HCT116 (cell line): Measurements from ENCODE around the gene SYNE2. TPM values are rescaled to one million over a fixed set of nuclear protein-coding genes. Genes with fewer than 3 reads are reported as not detected.

ENCODE experiments used
- ATAC-seq: fragments of 200-7000 bp; cut with Tn5 transposase; 2 replicates; pipeline ENCODE4 v1.9.1; 2020; ENCODE audit warnings: mild to moderate bottlenecking, moderate library complexity
- BruUV-seq: library from RNA; stranded (reverse); fragments of 400-500 nt; replicated peaks from 2 replicates; lab custom pipeline; 2021; lab: Mats Ljungman, UMichigan
- CTCF ChIA-PET: fragments of 300-600 bp; sonication (Branson Sonifier 250); formaldehyde crosslinking; loops from one replicate; lab custom pipeline; 2021; ENCODE audit warnings: antibody characterized with exemption; lab: Charles Lee
- POLR2A ChIA-PET: fragments of 300-600, 350-600 bp; sonication (Branson Sonifier 250); formaldehyde crosslinking; loops from one replicate; lab custom pipeline; 2021; ENCODE audit warnings: antibody characterized with exemption; lab: Charles Lee
- RAD21 ChIA-PET, 2 experiments: fragments of 300-600 bp; sonication (Branson Sonifier 250); formaldehyde crosslinking; loops; one replicate each; lab custom pipeline; 2023; ENCODE audit warnings: low total read pairs in 2 of 2; ENCODE audit not compliant: uncharacterized antibody in 2 of 2, unreplicated experiment in 2 of 2, low non-redundant PET in 1 of 2; lab: Charles Lee
- DNase-seq: peaks from one replicate; pipeline ENCODE4 v3.0.0-alpha.2; 2010; ENCODE audit warnings: low read depth, low spot score
- H2AFZ ChIP-seq: fragments of 200-600 bp; shearing (Covaris generic), sonication (generic); 2 replicates; pipeline ENCODE4 v1.6.1; 2017; ENCODE audit warnings: low read depth, mixed run types, mixed read lengths, antibody characterized with exemption, low read length; ENCODE audit not compliant: poor library complexity, severe bottlenecking
- H3K27ac ChIP-seq: 2 replicates; pipeline ENCODE4 v1.5.1; 2012; ENCODE audit warnings: low read depth, low read length
- H3K27me3 ChIP-seq: fragments of 200-600 bp; sonication (generic); 2 replicates; pipeline ENCODE4 v1.6.1; 2016; ENCODE audit warnings: mixed run types, low read length, mixed read lengths; ENCODE audit not compliant: insufficient read depth
- H3K36me3 ChIP-seq, 2 experiments: fragments of 200-500 bp in 1 of 2; fragments of 200-600 bp in 1 of 2; sonication (Bioruptor generic) in 1 of 2; sonication (generic) in 1 of 2; 2 replicates each; pipeline versions ENCODE4 v1.5.1 to v1.6.1; 2014 to 2016; ENCODE audit warnings: low read length in 2 of 2, inconsistent platforms in 1 of 2, mixed read lengths in 1 of 2, mixed run types in 1 of 2; ENCODE audit not compliant: insufficient read depth in 2 of 2, control insufficient read depth in 1 of 2
- H3K4me1 ChIP-seq, 2 experiments: fragments of 200-600 bp in 1 of 2; sonication (generic) in 1 of 2; 2 replicates each; pipeline versions ENCODE4 v1.5.1 to v1.6.1; 2012 to 2017; ENCODE audit warnings: low read length in 2 of 2, inconsistent platforms in 1 of 2, mild to moderate bottlenecking in 1 of 2, mixed read lengths in 1 of 2, mixed run types in 1 of 2, moderate library complexity in 1 of 2; ENCODE audit not compliant: insufficient read depth in 2 of 2, control insufficient read depth in 1 of 2
- H3K4me2 ChIP-seq: fragments of 200-600 bp; sonication (generic); 2 replicates; pipeline ENCODE4 v1.6.1; 2017; ENCODE audit warnings: mixed run types, low read length, mixed read lengths
- H3K4me3 ChIP-seq, 2 experiments: fragments of 200-600 bp in 1 of 2; sonication (generic) in 1 of 2; replicated peaks in 1 of 2; 2 replicates each; pipeline ENCODE4 v1.5.1; 2011 to 2016; ENCODE audit warnings: low read length in 2 of 2, control low read depth in 1 of 2, low read depth in 1 of 2, mild to moderate bottlenecking in 1 of 2, mixed read lengths in 1 of 2, mixed run types in 1 of 2
- H3K79me2 ChIP-seq: fragments of 200-600 bp; sonication (generic); 2 replicates; pipeline ENCODE4 v1.6.1; 2017; ENCODE audit warnings: mild to moderate bottlenecking, mixed run types, low read length, moderate library complexity, mixed read lengths; ENCODE audit not compliant: insufficient read depth
- H3K9ac ChIP-seq: fragments of 200-600 bp; sonication (generic); 2 replicates; pipeline ENCODE4 v1.6.1; 2016; ENCODE audit warnings: low read length, mixed read lengths
- H3K9me2 ChIP-seq: fragments of 200-600 bp; sonication (generic), shearing (Covaris generic); 2 replicates; pipeline ENCODE4 v1.6.1; 2017; ENCODE audit warnings: mixed run types, mild to moderate bottlenecking, moderate library complexity; ENCODE audit not compliant: insufficient read depth
- H3K9me3 ChIP-seq, 2 experiments: fragments of 200-500 bp in 1 of 2; fragments of 200-600 bp in 1 of 2; sonication (Bioruptor generic) in 1 of 2; sonication (generic) in 1 of 2; 2 replicates each; pipeline ENCODE4 v1.6.1; 2014 to 2017; ENCODE audit warnings: low read length in 2 of 2, mixed read lengths in 2 of 2, inconsistent platforms in 1 of 2, low read depth in 1 of 2, mild to moderate bottlenecking in 1 of 2, mixed run types in 1 of 2, moderate library complexity in 1 of 2; ENCODE audit not compliant: control insufficient read depth in 1 of 2, insufficient read depth in 1 of 2
- H4K20me1 ChIP-seq: fragments of 200-600 bp; sonication (generic), shearing (Covaris generic); 2 replicates; pipeline ENCODE4 v1.6.1; 2017; ENCODE audit warnings: mixed run types, mild to moderate bottlenecking, moderate library complexity; ENCODE audit not compliant: insufficient read depth
- CEBPB ChIP-seq: IDR thresholded peaks from 2 replicates; pipeline ENCODE4 v1.6.1; 2012; ENCODE audit warnings: low read depth
- EGR1 ChIP-seq: IDR thresholded peaks from 2 replicates; pipeline ENCODE4 v1.6.1; 2012; ENCODE audit warnings: low read depth
- ELF1 ChIP-seq: IDR thresholded peaks from 2 replicates; pipeline ENCODE4 v1.6.1; 2012; ENCODE audit warnings: low read depth, borderline replicate concordance
- EZH2 ChIP-seq: fragments of 200-600 bp; sonication (generic); IDR thresholded peaks from 2 replicates; pipeline ENCODE4 v1.6.1; 2017; ENCODE audit warnings: antibody characterized with exemption, mixed run types
- EZH2phosphoT487 ChIP-seq: fragments of 200-600 bp; IDR thresholded peaks from 2 replicates; pipeline ENCODE4 v1.6.1; 2018; ENCODE audit warnings: antibody characterized with exemption, borderline replicate concordance
- POLR2A ChIP-seq: IDR thresholded peaks from 2 replicates; pipeline ENCODE4 v1.7.0; 2011; ENCODE audit warnings: borderline replicate concordance; ENCODE audit not compliant: insufficient read depth, insufficient read length; ENCODE audit errors: extremely low read depth
- POLR2AphosphoS5 ChIP-seq: IDR thresholded peaks from 2 replicates; pipeline ENCODE4 v1.6.1; 2011; ENCODE audit warnings: mild to moderate bottlenecking, low read depth, low read length, moderate library complexity
- RAD21 ChIP-seq: IDR thresholded peaks from 2 replicates; pipeline ENCODE4 v1.6.1; 2012; ENCODE audit warnings: low read depth, mild to moderate bottlenecking
- SIN3A ChIP-seq: IDR thresholded peaks from 2 replicates; pipeline ENCODE4 v1.6.1; 2012; ENCODE audit warnings: low read depth
- SP1 ChIP-seq: IDR thresholded peaks from 2 replicates; pipeline ENCODE4 v1.6.1; 2012; ENCODE audit warnings: low read depth
- SRF ChIP-seq: IDR thresholded peaks from 2 replicates; pipeline ENCODE4 v1.6.1; 2012; ENCODE audit warnings: low read depth
- TCF7L2 ChIP-seq: IDR thresholded peaks from 2 replicates; pipeline ENCODE4 v1.7.0; 2011; ENCODE audit warnings: borderline replicate concordance, inconsistent platforms; ENCODE audit not compliant: insufficient read depth, insufficient read length; ENCODE audit errors: extremely low read depth
- ZFX ChIP-seq: fragments of 450-650 bp; IDR thresholded peaks from 2 replicates; pipeline ENCODE4 v1.6.1; 2017
- ZNF274 ChIP-seq: fragments of 200-500 bp; sonication (Bioruptor generic); IDR thresholded peaks from 2 replicates; pipeline ENCODE4 v1.6.1; 2014; ENCODE audit warnings: mild to moderate bottlenecking, low read depth, low read length, inconsistent platforms
- intact Hi-C: fragments of 100-400 bp; cut with micrococcal nuclease; formaldehyde crosslinking; loops from 2 replicates; pipeline ENCODE4 v1.10.0; 2022
- total RNA-seq: library from RNA; stranded (reverse); gene quantifications from one replicate; pipeline ENCODE4 v1.2.1, GENCODE V29; 2021; ENCODE audit not compliant: unreplicated experiment
- TF ChIP-seq, protein P1 (sequence below): IDR thresholded peaks from 2 replicates; pipeline ENCODE4 v1.6.1; 2011; ENCODE audit warnings: mild to moderate bottlenecking, low read length, moderate library complexity; ENCODE audit not compliant: insufficient replicate concordance; ENCODE audit errors: extremely low read depth
- TF ChIP-seq, protein P2 (sequence below): IDR thresholded peaks from 2 replicates; pipeline ENCODE4 v1.6.1; 2012
- TF ChIP-seq, protein P3 (sequence below): IDR thresholded peaks from 2 replicates; pipeline ENCODE4 v1.6.1; 2012; ENCODE audit warnings: low read depth
- TF ChIP-seq, protein P4 (sequence below): IDR thresholded peaks from 2 replicates; pipeline ENCODE4 v1.6.1; 2012
- TF ChIP-seq, protein P5 (sequence below), 3 experiments: fragments of 200-600 bp in 1 of 3; sonication (generic) in 1 of 3; IDR thresholded peaks in 2 of 3; conservative IDR thresholded peaks in 1 of 3; 2 replicates each; pipeline ENCODE4 v1.5.1; 2012 to 2017; ENCODE audit warnings: low read depth in 2 of 3, low read length in 2 of 3, antibody characterized with exemption in 1 of 3, borderline replicate concordance in 1 of 3, control low read depth in 1 of 3, mild to moderate bottlenecking in 1 of 3, mixed read lengths in 1 of 3, mixed run types in 1 of 3, moderate library complexity in 1 of 3; ENCODE audit not compliant: insufficient read depth in 1 of 3

Gene SYNE2
- total RNA-seq, 1 experiment from 2014 or later: 28.8 TPM

DNA sequence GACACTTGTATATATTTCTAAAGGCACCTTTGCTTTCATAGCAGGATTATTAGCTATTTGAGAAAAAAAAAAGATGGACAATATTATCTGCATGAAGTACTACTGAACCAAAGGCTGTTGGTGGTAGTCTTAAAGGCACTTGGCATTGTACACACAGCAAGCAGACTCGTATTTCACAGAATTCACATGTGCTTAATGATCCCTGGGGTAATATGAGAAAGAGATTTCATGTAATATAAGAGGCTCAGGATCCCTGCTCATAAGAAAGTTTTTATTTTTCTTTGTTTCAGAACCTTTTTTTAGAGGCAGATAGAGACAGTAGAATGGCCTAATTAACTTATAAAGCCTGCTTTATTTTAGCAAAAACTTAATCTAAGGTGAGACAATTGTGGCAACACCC lies 59.5 kb downstream of the SYNE2 start:
- Histone ChIP-seq H3K9me3 (no peaks in the 10 kb centered on the region), H4K20me1 (no peaks in the 10 kb centered on the region)
- no TSS peak for BruUV-seq
- TF ChIP-seq, protein P1, sequence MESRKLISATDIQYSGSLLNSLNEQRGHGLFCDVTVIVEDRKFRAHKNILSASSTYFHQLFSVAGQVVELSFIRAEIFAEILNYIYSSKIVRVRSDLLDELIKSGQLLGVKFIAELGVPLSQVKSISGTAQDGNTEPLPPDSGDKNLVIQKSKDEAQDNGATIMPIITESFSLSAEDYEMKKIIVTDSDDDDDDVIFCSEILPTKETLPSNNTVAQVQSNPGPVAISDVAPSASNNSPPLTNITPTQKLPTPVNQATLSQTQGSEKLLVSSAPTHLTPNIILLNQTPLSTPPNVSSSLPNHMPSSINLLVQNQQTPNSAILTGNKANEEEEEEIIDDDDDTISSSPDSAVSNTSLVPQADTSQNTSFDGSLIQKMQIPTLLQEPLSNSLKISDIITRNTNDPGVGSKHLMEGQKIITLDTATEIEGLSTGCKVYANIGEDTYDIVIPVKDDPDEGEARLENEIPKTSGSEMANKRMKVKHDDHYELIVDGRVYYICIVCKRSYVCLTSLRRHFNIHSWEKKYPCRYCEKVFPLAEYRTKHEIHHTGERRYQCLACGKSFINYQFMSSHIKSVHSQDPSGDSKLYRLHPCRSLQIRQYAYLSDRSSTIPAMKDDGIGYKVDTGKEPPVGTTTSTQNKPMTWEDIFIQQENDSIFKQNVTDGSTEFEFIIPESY: no peak
- TF ChIP-seq SIN3A: no peak
- no peak for TF ChIP-seq EZH2phosphoT487
- TF ChIP-seq, protein P2, sequence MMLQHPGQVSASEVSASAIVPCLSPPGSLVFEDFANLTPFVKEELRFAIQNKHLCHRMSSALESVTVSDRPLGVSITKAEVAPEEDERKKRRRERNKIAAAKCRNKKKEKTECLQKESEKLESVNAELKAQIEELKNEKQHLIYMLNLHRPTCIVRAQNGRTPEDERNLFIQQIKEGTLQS: no peak
- no peak for TF ChIP-seq SP1
- TF ChIP-seq SRF: no peak
- TF ChIP-seq POLR2A: no peak
- TF ChIP-seq, protein P3, sequence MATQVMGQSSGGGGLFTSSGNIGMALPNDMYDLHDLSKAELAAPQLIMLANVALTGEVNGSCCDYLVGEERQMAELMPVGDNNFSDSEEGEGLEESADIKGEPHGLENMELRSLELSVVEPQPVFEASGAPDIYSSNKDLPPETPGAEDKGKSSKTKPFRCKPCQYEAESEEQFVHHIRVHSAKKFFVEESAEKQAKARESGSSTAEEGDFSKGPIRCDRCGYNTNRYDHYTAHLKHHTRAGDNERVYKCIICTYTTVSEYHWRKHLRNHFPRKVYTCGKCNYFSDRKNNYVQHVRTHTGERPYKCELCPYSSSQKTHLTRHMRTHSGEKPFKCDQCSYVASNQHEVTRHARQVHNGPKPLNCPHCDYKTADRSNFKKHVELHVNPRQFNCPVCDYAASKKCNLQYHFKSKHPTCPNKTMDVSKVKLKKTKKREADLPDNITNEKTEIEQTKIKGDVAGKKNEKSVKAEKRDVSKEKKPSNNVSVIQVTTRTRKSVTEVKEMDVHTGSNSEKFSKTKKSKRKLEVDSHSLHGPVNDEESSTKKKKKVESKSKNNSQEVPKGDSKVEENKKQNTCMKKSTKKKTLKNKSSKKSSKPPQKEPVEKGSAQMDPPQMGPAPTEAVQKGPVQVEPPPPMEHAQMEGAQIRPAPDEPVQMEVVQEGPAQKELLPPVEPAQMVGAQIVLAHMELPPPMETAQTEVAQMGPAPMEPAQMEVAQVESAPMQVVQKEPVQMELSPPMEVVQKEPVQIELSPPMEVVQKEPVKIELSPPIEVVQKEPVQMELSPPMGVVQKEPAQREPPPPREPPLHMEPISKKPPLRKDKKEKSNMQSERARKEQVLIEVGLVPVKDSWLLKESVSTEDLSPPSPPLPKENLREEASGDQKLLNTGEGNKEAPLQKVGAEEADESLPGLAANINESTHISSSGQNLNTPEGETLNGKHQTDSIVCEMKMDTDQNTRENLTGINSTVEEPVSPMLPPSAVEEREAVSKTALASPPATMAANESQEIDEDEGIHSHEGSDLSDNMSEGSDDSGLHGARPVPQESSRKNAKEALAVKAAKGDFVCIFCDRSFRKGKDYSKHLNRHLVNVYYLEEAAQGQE: no peak
- no peak for TF ChIP-seq EGR1
- no peak for TF ChIP-seq ELF1
- TF ChIP-seq ZNF274: no peak
- no peak for TF ChIP-seq POLR2AphosphoS5
- no peak for TF ChIP-seq ZFX
- TF ChIP-seq, protein P4, sequence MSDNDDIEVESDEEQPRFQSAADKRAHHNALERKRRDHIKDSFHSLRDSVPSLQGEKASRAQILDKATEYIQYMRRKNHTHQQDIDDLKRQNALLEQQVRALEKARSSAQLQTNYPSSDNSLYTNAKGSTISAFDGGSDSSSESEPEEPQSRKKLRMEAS: no peak
- no peak for TF ChIP-seq EZH2
- no peak for TF ChIP-seq TCF7L2
- TF ChIP-seq, protein P5, sequence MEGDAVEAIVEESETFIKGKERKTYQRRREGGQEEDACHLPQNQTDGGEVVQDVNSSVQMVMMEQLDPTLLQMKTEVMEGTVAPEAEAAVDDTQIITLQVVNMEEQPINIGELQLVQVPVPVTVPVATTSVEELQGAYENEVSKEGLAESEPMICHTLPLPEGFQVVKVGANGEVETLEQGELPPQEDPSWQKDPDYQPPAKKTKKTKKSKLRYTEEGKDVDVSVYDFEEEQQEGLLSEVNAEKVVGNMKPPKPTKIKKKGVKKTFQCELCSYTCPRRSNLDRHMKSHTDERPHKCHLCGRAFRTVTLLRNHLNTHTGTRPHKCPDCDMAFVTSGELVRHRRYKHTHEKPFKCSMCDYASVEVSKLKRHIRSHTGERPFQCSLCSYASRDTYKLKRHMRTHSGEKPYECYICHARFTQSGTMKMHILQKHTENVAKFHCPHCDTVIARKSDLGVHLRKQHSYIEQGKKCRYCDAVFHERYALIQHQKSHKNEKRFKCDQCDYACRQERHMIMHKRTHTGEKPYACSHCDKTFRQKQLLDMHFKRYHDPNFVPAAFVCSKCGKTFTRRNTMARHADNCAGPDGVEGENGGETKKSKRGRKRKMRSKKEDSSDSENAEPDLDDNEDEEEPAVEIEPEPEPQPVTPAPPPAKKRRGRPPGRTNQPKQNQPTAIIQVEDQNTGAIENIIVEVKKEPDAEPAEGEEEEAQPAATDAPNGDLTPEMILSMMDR (IDR thresholded peaks at IDR 0.05 in 2 of 3, conservative IDR thresholded peaks at IDR 0.05 in 1 of 3; ENCODE audit: borderline replicate concordance in 1 of 3, insufficient read depth in 1 of 3, low read depth in 2 of 3, low read length in 2 of 3): no peak
- TF ChIP-seq RAD21: no peak
- TF ChIP-seq CEBPB: no peak
- TF ChIP-seq, all 23 proteins: peak for 0
- Histone ChIP-seq H3K9me2 (no peaks in the 10 kb centered on the region), H3K27ac (no peak overlapping the region), H3K4me3 (no peak overlapping the region), H3K36me3 (no peaks in the 10 kb centered on the region), H3K4me1 (no peaks in the 10 kb centered on the region), H3K79me2 (no peaks in the 10 kb centered on the region; the same call in 1 of the 2 replicates), H3K4me2 (no peak overlapping the region), H3K9ac (no peak overlapping the region), H3K27me3 (no peaks in the 10 kb centered on the region), H2AFZ (no peak overlapping the region)
- ChIA-PET POLR2A (no interaction called here), RAD21 (no interaction called here), CTCF (no interaction called here)
- DNase-seq (no peak), ATAC-seq (no peak)
- intact Hi-C loops: no loop called here
